A673 (cell line): Measurements from ENCODE around the gene RCC1. TPM values are rescaled to one million over a fixed set of nuclear protein-coding genes. Genes with fewer than 3 reads are reported as not detected.

ENCODE experiments used
- BruUV-seq: library from RNA; stranded (reverse); fragments of 400-500 nt; replicated peaks from 2 replicates; lab custom pipeline; 2021; lab: Mats Ljungman, UMichigan
- CTCF ChIA-PET: fragments of 300-600 bp; sonication (Branson Sonifier 250); formaldehyde crosslinking; loops from one replicate; lab custom pipeline; 2022; ENCODE audit warnings: antibody characterized with exemption; lab: Charles Lee
- POLR2A ChIA-PET: fragments of 300-600 bp; sonication (Branson Sonifier 250); formaldehyde crosslinking; loops from one replicate; lab custom pipeline; 2022; ENCODE audit warnings: antibody characterized with exemption; ENCODE audit not compliant: low non-redundant PET; lab: Charles Lee
- DNase-seq: peaks from one replicate; pipeline ENCODE4 v3.0.0-alpha.2; 2015; ENCODE audit warnings: low spot score
- H3K27ac ChIP-seq: fragments of 200-600 bp; sonication (generic); 2 replicates; pipeline ENCODE4 v1.5.1; 2016; ENCODE audit warnings: mixed run types, low read depth, mild to moderate bottlenecking, mixed read lengths, antibody characterized with exemption, low read length; ENCODE audit not compliant: poor library complexity, severe bottlenecking
- H3K27me3 ChIP-seq: fragments of 200-600 bp; sonication (generic); replicated peaks from 2 replicates; pipeline ENCODE4 v1.6.1; 2017; ENCODE audit warnings: mixed run types, low read depth, mild to moderate bottlenecking, mixed read lengths, antibody characterized with exemption, low read length; ENCODE audit not compliant: insufficient read depth, poor library complexity
- H3K36me3 ChIP-seq: fragments of 200-600 bp; sonication (generic); 2 replicates; pipeline ENCODE4 v1.6.1; 2016; ENCODE audit warnings: mixed run types, mild to moderate bottlenecking, mixed read lengths, antibody characterized with exemption, low read length; ENCODE audit not compliant: insufficient read depth, poor library complexity, severe bottlenecking
- H3K4me1 ChIP-seq: fragments of 200-600 bp; sonication (generic); 2 replicates; pipeline ENCODE4 v1.6.1; 2017; ENCODE audit warnings: mixed run types, mild to moderate bottlenecking, mixed read lengths, antibody characterized with exemption, low read length; ENCODE audit not compliant: insufficient read depth, poor library complexity, severe bottlenecking
- H3K4me3 ChIP-seq: fragments of 200-600 bp; sonication (generic); 2 replicates; pipeline ENCODE4 v1.5.1; 2016; ENCODE audit warnings: low read depth, mixed run types, mild to moderate bottlenecking, mixed read lengths, low read length; ENCODE audit not compliant: poor library complexity, severe bottlenecking
- H3K9me3 ChIP-seq: fragments of 200-600 bp; sonication (generic); 2 replicates; pipeline ENCODE4 v1.6.1; 2016; ENCODE audit warnings: mixed run types, low read depth, mild to moderate bottlenecking, mixed read lengths, antibody characterized with exemption, low read length; ENCODE audit not compliant: poor library complexity, severe bottlenecking
- CTCF ChIP-seq: fragments of 300-800, 200-600 bp; sonication (generic); conservative IDR thresholded peaks from 2 replicates; pipeline ENCODE4 v1.5.1; 2017; ENCODE audit warnings: low read depth, mild to moderate bottlenecking, antibody characterized with exemption, low read length, moderate library complexity, mixed read lengths
- EZH2 ChIP-seq: fragments of 200-600 bp; sonication (generic); IDR thresholded peaks from 2 replicates; pipeline ENCODE4 v1.6.1; 2017; ENCODE audit warnings: borderline replicate concordance, low read depth, mild to moderate bottlenecking, mixed read lengths, antibody characterized with exemption, low read length; ENCODE audit not compliant: poor library complexity, severe bottlenecking
- intact Hi-C: fragments of 100-400 bp; cut with micrococcal nuclease; formaldehyde crosslinking; loops from one replicate; pipeline ENCODE4 v1.10.0; 2022; ENCODE audit not compliant: unreplicated experiment
- total RNA-seq: library from RNA; stranded (reverse); gene quantifications from 2 replicates; pipeline ENCODE4 v1.2.3, GENCODE V29; 2021

The RCC1 gene
- total RNA-seq, 1 experiment from 2014 or later = 125 TPM

GRCh38 chr1:28494737-28495136 lies 11.1 kb upstream of the RCC1 start:
- no peaks in the 10 kb centered on the region for H3K9me3 ChIP-seq
- no TSS peak for BruUV-seq
- intact Hi-C loops = no loop called here
- TF ChIP-seq EZH2 (no peak), CTCF (no peak)
- DNase-seq = no peak
- no peak overlapping the region for H3K27ac ChIP-seq
- POLR2A ChIA-PET = no interaction called here
- H3K27me3 ChIP-seq = no peaks in the 10 kb centered on the region
- no peaks in the 10 kb centered on the region for H3K4me1 ChIP-seq
- H3K4me3 ChIP-seq = no peak overlapping the region
- peaks cover 36% of the 10 kb centered on the region for H3K36me3 ChIP-seq
- CTCF ChIA-PET = no interaction called here

- Histone ChIP-seq H3K27ac (no peak overlapping the region), H3K36me3 (peaks cover 15% of the 10 kb centered on the region), H3K4me1 (no peaks in the 10 kb centered on the region), H3K27me3 (no peaks in the 10 kb centered on the region), H3K9me3 (no peaks in the 10 kb centered on the region), H3K4me3 (no peak overlapping the region)
- POLR2A ChIA-PET = interaction anchor here (0.6 kb wide), 1 partner anchor 15 kb away, joined by 3 read pairs; no protein-coding TSS in a partner anchor
- BruUV-seq = no TSS peak
- TF ChIP-seq EZH2 = no peak
- no peak for TF ChIP-seq CTCF
- intact Hi-C loops = no loop called here
- CTCF ChIA-PET = no interaction called here
- DNase-seq = no peak
These were observed 6.3 kb upstream of the RCC1 start for GRCh38 chr1:28499553-28499952.

- Histone ChIP-seq H3K4me3 (no peak overlapping the region), H3K4me1 (no peaks in the 10 kb centered on the region), H3K9me3 (no peaks in the 10 kb centered on the region), H3K27me3 (no peaks in the 10 kb centered on the region), H3K27ac (no peak overlapping the region), H3K36me3 (peaks cover 14% of the 10 kb centered on the region)
- ChIA-PET CTCF (no interaction called here), POLR2A (no interaction called here)
- no peak for DNase-seq
- TF ChIP-seq EZH2 (no peak), CTCF (no peak)
- intact Hi-C loops = no loop called here
- BruUV-seq = no TSS peak
These were observed 3.9 kb upstream of the RCC1 start for GRCh38 chr1:28501925-28502324.
